ENCODE data around the gene SLC39A5.

DNA sequence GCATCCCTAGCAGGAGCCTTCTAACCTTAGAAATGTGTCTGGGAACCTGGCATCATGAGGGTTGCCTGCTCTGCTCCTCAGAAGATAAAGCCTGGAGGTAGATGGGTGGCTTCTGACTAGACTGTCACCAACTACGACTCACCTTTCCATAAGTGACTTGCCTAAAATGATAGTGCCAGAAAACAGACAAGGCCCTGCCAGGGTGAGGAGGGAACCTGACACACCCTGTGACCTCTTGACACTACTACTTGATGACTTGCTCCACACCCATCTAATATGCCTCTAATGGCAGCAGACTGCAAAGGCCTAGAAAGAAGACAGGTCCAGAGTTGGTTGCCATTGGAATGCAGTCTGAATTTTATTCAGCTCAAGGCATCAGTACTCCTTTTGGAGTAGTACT, 17.5 kb upstream of the SLC39A5 start:
- no peak for TF ChIP-seq HIVEP1 (CRISPR knock-in tag; IDR thresholded peaks at IDR 0.05)
- TF ChIP-seq MAFF (IDR thresholded peaks at IDR 0.05; ENCODE audit: low read depth, low read length): no peak
- TF ChIP-seq NR2C2 (CRISPR knock-in tag; IDR thresholded peaks at IDR 0.05; ENCODE audit: borderline replicate concordance): no peak
- no peak for TF ChIP-seq SMAD1 (CRISPR knock-in tag; IDR thresholded peaks at IDR 0.05; ENCODE audit: borderline replicate concordance, low read depth)
- no peak for TF ChIP-seq EP300 (IDR thresholded peaks at IDR 0.05; ENCODE audit: low read depth in 2 of 2, low read length in 2 of 2)
- TF ChIP-seq EP300 (CRISPR knock-in tag; IDR thresholded peaks at IDR 0.05; ENCODE audit: borderline replicate concordance): no peak

All from HepG2 (cell line).